Spleen (tissue), 11 donors: ENCODE data around the gene LYRM2. TPM values are rescaled to one million over a fixed set of nuclear protein-coding genes. Genes with fewer than 3 reads are reported as not detected.

Experiments used
- DNase-seq: peaks from one replicate; pipeline ENCODE4 v3.0.0-alpha.2; 2020
- H3K27ac ChIP-seq, 8 donors: fragments of 200-600 bp; sonication (generic) in 7 of 8; 1 replicate in 4 of 8; 2 replicates in 4 of 8; pipeline versions ENCODE4 v1.5.0 to v1.8.0; 2016 to 2021; ENCODE audit warnings: inconsistent platforms in 4 of 8, mild to moderate bottlenecking in 4 of 8, moderate library complexity in 1 of 8
- H3K27me3 ChIP-seq, 7 donors: fragments of 200-600 bp; sonication (generic) in 6 of 7; replicated peaks in 1 of 7; 1 replicate in 4 of 7; 2 replicates in 3 of 7; pipeline versions ENCODE4 v1.5.0 to v1.8.0; 2016 to 2021; ENCODE audit warnings: inconsistent platforms in 3 of 7, mild to moderate bottlenecking in 1 of 7
- H3K36me3 ChIP-seq, 6 donors: fragments of 200-600 bp; sonication (generic) in 5 of 6; 1 replicate in 4 of 6; 2 replicates in 2 of 6; pipeline versions ENCODE4 v1.5.0 to v1.8.0; 2016 to 2021; ENCODE audit warnings: inconsistent platforms in 2 of 6
- H3K4me1 ChIP-seq, 6 donors: fragments of 200-600 bp; sonication (generic) in 5 of 6; 1 replicate in 3 of 6; 2 replicates in 3 of 6; pipeline versions ENCODE4 v1.5.0 to v1.8.0; 2016 to 2021; ENCODE audit warnings: inconsistent platforms in 3 of 6
- H3K4me3 ChIP-seq, 8 donors: fragments of 200-600 bp; sonication (generic) in 7 of 8; 1 replicate in 4 of 8; 2 replicates in 4 of 8; pipeline versions ENCODE4 v1.5.0 to v1.8.0; 2016 to 2021; ENCODE audit warnings: inconsistent platforms in 4 of 8, mild to moderate bottlenecking in 4 of 8, moderate library complexity in 2 of 8
- H3K9me3 ChIP-seq, 8 donors: fragments of 200-600 bp; sonication (generic) in 7 of 8; 1 replicate in 4 of 8; 2 replicates in 4 of 8; pipeline versions ENCODE4 v1.5.0 to v1.8.0; 2016 to 2021; ENCODE audit warnings: inconsistent platforms in 4 of 8
- CTCF ChIP-seq, 11 experiments: fragments of 200-600 bp in 7 of 11; fragments of 450-650 bp in 4 of 11; sonication (generic) in 4 of 11; IDR thresholded peaks in 8 of 11; conservative IDR thresholded peaks in 3 of 11; 1 replicate in 7 of 11; 2 replicates in 4 of 11; pipeline versions ENCODE4 v1.4.0 to v1.8.0; 2016 to 2021; ENCODE audit warnings: antibody characterized with exemption in 11 of 11, inconsistent platforms in 4 of 11, mild to moderate bottlenecking in 1 of 11
- POLR2A ChIP-seq, 3 donors: fragments of 450-650 bp; IDR thresholded peaks; one replicate each; pipeline ENCODE4 v1.5.1; 2017; ENCODE audit warnings: antibody characterized with exemption in 3 of 3, mild to moderate bottlenecking in 1 of 3
- POLR2AphosphoS5 ChIP-seq, 3 donors: sonication (generic); formaldehyde crosslinking; IDR thresholded peaks; one replicate each; pipeline ENCODE4 v1.5.1; 2017; ENCODE audit warnings: antibody characterized with exemption in 3 of 3
- WGBS, 5 donors: extraction: QIAGEN DNeasy Blood & Tissue Kit in 3 of 5; methylation state at CpG; one replicate each; pipeline versions ENCODE4 v1.1.5 to v1.1.7; 2013 to 2018; 5-methylcytosine and 5-hydroxymethylcytosine counted together
- intact Hi-C: fragments of 100-400 bp; cut with DNase I; formaldehyde crosslinking; loops from one replicate; pipeline ENCODE4 v1.15.0; 2023; ENCODE audit warnings: low total_unique reads
- polyA plus RNA-seq, 3 donors: library from polyadenylated mRNA; stranded (reverse); fragments of 200-250 nt; gene quantifications; one replicate each; pipeline ENCODE4 v1.2.1, GENCODE V29; 2013
- total RNA-seq, 7 donors: library from RNA; depleted of rRNA in 3 of 7; stranded (reverse); fragments of >200 nt in 3 of 7; fragmentation: NEBNext Ultra II Directional in 4 of 7; extraction: Animal tissue kit (Norgen Biotek cat#: 25700) in 4 of 7; gene quantifications; one replicate each; pipeline versions ENCODE4 v1.1.0 to v1.2.1, GENCODE V29; 2016 to 2021
- donor health status: healthy with polysubstance abuse.
- donor health status: DM: no; HTN: no; CAD: no; lungs with moderate emphysema.
- donor health status: DM: no; HTN: no; CAD: no.
- donor health status: Bipolar disorder and iron deficiency.
- donor health status: healthy.
- donor health status: DM: no; HTN: no; CAD: no.
- donor health status: DM: yes; HTN: yes; CAD: no.

Gene LYRM2
- total and polyA plus RNA-seq, 10 donors: 12.7 to 31.8 (median 24.7) TPM

GRCh38 chr6:89604653-89605052, 33.9 kb downstream of the LYRM2 start:
- TF ChIP-seq POLR2A (IDR thresholded peaks at IDR 0.05) (no peak), POLR2AphosphoS5 (IDR thresholded peaks at IDR 0.05) (no peak), CTCF (IDR thresholded peaks at IDR 0.05 in 8 of 11, conservative IDR thresholded peaks at IDR 0.05 in 3 of 11) (no peak)
- no peak for DNase-seq
- intact Hi-C loops: loop anchor here (10.0 kb wide), 2 partner anchors 170 to 620 kb away; partner anchors contain the start of gene ANKRD6
- H3K4me1 ChIP-seq: no peaks in the 10 kb centered on the region
- no peaks in the 10 kb centered on the region for H3K27me3 ChIP-seq
- no peak overlapping the region for H3K4me3 ChIP-seq
- no peak overlapping the region for H3K27ac ChIP-seq
- no peaks in the 10 kb centered on the region for H3K9me3 ChIP-seq
- WGBS, 5 donors: 76 to 89% (median 82%) methylated on average over 5 of the region's 5 CpGs
- peaks cover 0 to 6% (median 0%) of the 10 kb centered on the region in 6 donors for H3K36me3 ChIP-seq

GRCh38 chr6:89602166-89602565, 36.4 kb downstream of the LYRM2 start:
- Histone ChIP-seq H3K9me3 (no peaks in the 10 kb centered on the region), H3K27me3 (no peaks in the 10 kb centered on the region), H3K4me1 (peaks cover 0 to 5% (median 0%) of the 10 kb centered on the region in 6 donors), H3K27ac (no peak overlapping the region), H3K4me3 (no peak overlapping the region), H3K36me3 (peaks cover 0 to 6% (median 0%) of the 10 kb centered on the region in 6 donors)
- 93 to 97% (median 96%) methylated on average over 6 of the region's 6 CpGs for WGBS, 5 donors
- intact Hi-C loops: loop anchor here (10.0 kb wide), 2 partner anchors 167 to 617 kb away; partner anchors contain the start of gene ANKRD6
- no peak for DNase-seq
- TF ChIP-seq POLR2A (IDR thresholded peaks at IDR 0.05): no peak
- no peak for TF ChIP-seq CTCF (IDR thresholded peaks at IDR 0.05 in 8 of 11, conservative IDR thresholded peaks at IDR 0.05 in 3 of 11)
- TF ChIP-seq POLR2AphosphoS5 (IDR thresholded peaks at IDR 0.05): no peak

- no peaks in the 10 kb centered on the region for H3K27me3 ChIP-seq
- TF ChIP-seq POLR2A (IDR thresholded peaks at IDR 0.05) (no peak), POLR2AphosphoS5 (IDR thresholded peaks at IDR 0.05) (no peak), CTCF (IDR thresholded peaks at IDR 0.05 in 8 of 11, conservative IDR thresholded peaks at IDR 0.05 in 3 of 11) (no peak)
- H3K4me1 ChIP-seq: peaks cover 0 to 18% (median 10%) of the 10 kb centered on the region in 6 donors
- WGBS, 5 donors: 79 to 89% (median 87%) methylated on average over 7 of the region's 7 CpGs
- no peaks in the 10 kb centered on the region for H3K36me3 ChIP-seq
- H3K4me3 ChIP-seq: no peak overlapping the region
- H3K27ac ChIP-seq: no peak overlapping the region
- no peak for DNase-seq
- no peaks in the 10 kb centered on the region for H3K9me3 ChIP-seq
- intact Hi-C loops: loop anchor here (10.0 kb wide), 2 partner anchors 165 to 615 kb away; partner anchors contain the start of gene ANKRD6
These were observed 38.8 kb downstream of the LYRM2 start for GRCh38 chr6:89599727-89600126.

GRCh38 chr6:89597988-89598387, 40.6 kb downstream of the LYRM2 start:
- H3K36me3 ChIP-seq: no peaks in the 10 kb centered on the region
- H3K9me3 ChIP-seq: no peaks in the 10 kb centered on the region
- H3K27ac ChIP-seq: no peak overlapping the region
- peaks cover 0 to 18% (median 10%) of the 10 kb centered on the region in 6 donors for H3K4me1 ChIP-seq
- H3K4me3 ChIP-seq: no peak overlapping the region
- DNase-seq: no peak
- intact Hi-C loops: no loop called here
- 20 to 45% (median 32%) methylated on average over 3 of the region's 3 CpGs for WGBS, 5 donors
- H3K27me3 ChIP-seq: no peaks in the 10 kb centered on the region
- TF ChIP-seq CTCF (IDR thresholded peaks at IDR 0.05 in 8 of 11, conservative IDR thresholded peaks at IDR 0.05 in 3 of 11) (no peak), POLR2A (IDR thresholded peaks at IDR 0.05) (no peak), POLR2AphosphoS5 (IDR thresholded peaks at IDR 0.05) (no peak)
